ENCODE results near the gene REM1. TPM values are rescaled to one million over a fixed set of nuclear protein-coding genes. Genes with fewer than 3 reads are reported as not detected.
"Not testable (repeated sequence)": the region's sequence is repeated elsewhere in the genome, so short reads cannot be mapped to it uniquely, and the experiment has no call there.

REM1 gene
- total RNA-seq, 1 experiment from 2014 or later = not detected

DNA sequence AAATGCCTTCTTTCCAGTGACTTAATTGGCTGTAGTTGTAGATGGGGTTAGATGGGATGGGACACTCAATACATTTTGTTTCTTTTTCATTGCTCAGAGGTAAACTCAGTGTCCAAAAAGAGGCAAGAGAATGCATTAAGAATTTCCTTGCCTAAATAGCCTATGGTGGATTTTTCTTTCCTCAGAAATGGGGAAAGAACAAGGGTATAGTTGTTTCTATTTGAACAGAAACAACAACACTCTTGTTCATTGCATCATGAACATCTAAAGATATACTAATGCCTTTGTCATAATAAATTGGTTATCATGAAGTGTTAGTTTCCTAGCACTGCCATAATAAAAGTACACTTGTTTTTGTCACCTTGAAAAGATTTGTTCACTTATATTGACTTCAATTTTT is 49.3 kb upstream of the REM1 start:
- no TSS peak for BruUV-seq (replicated peaks)
- Histone ChIP-seq H3K36me3 (ENCODE audit: control insufficient read depth in 1 of 2, insufficient read depth in 2 of 2, low read length in 2 of 2) (no peaks in the 10 kb centered on the region), H3K9ac (ENCODE audit: low read length) (no peak overlapping the region), H3K4me1 (ENCODE audit: control insufficient read depth in 1 of 2, insufficient read depth in 2 of 2, low read length in 2 of 2) (no peaks in the 10 kb centered on the region), H3K9me3 (ENCODE audit: control insufficient read depth in 1 of 2, insufficient read depth in 1 of 2, low read depth in 1 of 2, low read length in 2 of 2) (no peaks in the 10 kb centered on the region), H3K4me2 (ENCODE audit: low read length) (no peak overlapping the region), H3K79me2 (ENCODE audit: insufficient read depth, low read length) (no peaks in the 10 kb centered on the region), H2AFZ (ENCODE audit: low read depth, low read length, poor library complexity, severe bottlenecking) (no peak overlapping the region), H3K9me2 (ENCODE audit: insufficient read depth) (no peaks in the 10 kb centered on the region), H3K27me3 (ENCODE audit: insufficient read depth, low read length) (peaks cover 23% of the 10 kb centered on the region; the same call in 1 of the 2 replicates), H3K4me3 (replicated peaks in 1 of 2; ENCODE audit: low read depth in 1 of 2, low read length in 2 of 2) (no peak overlapping the region), H4K20me1 (ENCODE audit: insufficient read depth) (no peaks in the 10 kb centered on the region), H3K27ac (ENCODE audit: low read depth, low read length) (no peak overlapping the region)
- intact Hi-C loops (cut with micrococcal nuclease) = no loop called here
- DNase-seq (ENCODE audit: low read depth, low spot score) = no peak
- ChIA-PET POLR2A (no interaction called here), RAD21 (ENCODE audit: low non-redundant PET in 1 of 2, low total read pairs in 2 of 2, uncharacterized antibody in 2 of 2, unreplicated experiment in 2 of 2) (no interaction called here), CTCF (no interaction called here)
- TF ChIP-seq POLR2AphosphoS5 (IDR thresholded peaks at IDR 0.05; ENCODE audit: low read depth, low read length) (no peak), ZFX (IDR thresholded peaks at IDR 0.05) (no peak), EZH2phosphoT487 (IDR thresholded peaks at IDR 0.05; ENCODE audit: borderline replicate concordance) (no peak), SIN3A (IDR thresholded peaks at IDR 0.05; ENCODE audit: low read depth) (no peak), RAD21 (IDR thresholded peaks at IDR 0.05; ENCODE audit: low read depth) (no peak), FOSL1 (IDR thresholded peaks at IDR 0.05; ENCODE audit: low read depth) (no peak), POLR2A (IDR thresholded peaks at IDR 0.05; ENCODE audit: borderline replicate concordance, extremely low read depth, insufficient read depth, insufficient read length) (no peak), TCF7L2 (IDR thresholded peaks at IDR 0.05; ENCODE audit: borderline replicate concordance, extremely low read depth, insufficient read depth, insufficient read length) (no peak)
- TF ChIP-seq, protein P1, sequence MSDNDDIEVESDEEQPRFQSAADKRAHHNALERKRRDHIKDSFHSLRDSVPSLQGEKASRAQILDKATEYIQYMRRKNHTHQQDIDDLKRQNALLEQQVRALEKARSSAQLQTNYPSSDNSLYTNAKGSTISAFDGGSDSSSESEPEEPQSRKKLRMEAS (IDR thresholded peaks at IDR 0.05) = no peak
- no peak for ATAC-seq

DNA sequence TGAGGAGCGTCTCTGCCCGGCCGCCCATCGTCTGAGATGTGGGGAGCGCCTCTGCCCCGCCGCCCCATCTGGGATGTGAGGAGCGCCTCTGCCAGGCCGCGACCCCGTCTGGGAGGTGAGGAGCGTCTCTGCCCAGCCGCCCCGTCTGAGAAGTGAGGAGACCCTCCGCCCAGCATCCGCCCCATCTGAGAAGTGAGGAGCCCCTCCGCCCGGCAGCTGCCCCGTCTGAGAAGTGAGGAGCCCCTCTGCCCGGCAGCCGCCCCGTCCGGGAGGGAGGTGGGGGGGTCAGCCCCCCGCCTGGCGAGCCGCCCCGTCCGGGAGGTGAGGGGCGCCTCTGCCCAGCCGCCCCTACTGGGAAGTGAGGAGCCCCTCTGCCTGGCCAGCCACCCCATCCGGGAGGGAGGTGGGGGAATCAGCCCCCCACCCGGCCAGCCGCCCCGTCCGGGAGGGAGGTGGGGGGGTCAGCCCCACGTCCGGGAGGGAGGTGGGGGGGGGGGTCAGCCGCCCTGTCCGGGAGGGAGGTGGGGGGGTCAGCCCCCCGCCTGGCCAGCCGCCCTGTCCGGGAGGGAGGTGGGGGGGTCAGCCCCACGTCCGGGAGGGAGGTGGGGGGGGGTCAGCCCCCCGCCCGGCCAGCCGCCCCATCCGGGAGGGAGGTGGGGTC is 48.1 kb upstream of the REM1 start:
- BruUV-seq (replicated peaks); RAD21 ChIA-PET (ENCODE audit: low non-redundant PET in 1 of 2, low total read pairs in 2 of 2, uncharacterized antibody in 2 of 2, unreplicated experiment in 2 of 2); H3K4me3 ChIP-seq (replicated peaks in 1 of 2; ENCODE audit: low read depth in 1 of 2, low read length in 2 of 2); H3K27ac ChIP-seq (ENCODE audit: low read depth, low read length); H4K20me1 ChIP-seq (ENCODE audit: insufficient read depth); CTCF ChIA-PET; H3K9me3 ChIP-seq (ENCODE audit: control insufficient read depth in 1 of 2, insufficient read depth in 1 of 2, low read depth in 1 of 2, low read length in 2 of 2); H3K9ac ChIP-seq (ENCODE audit: low read length); H2AFZ ChIP-seq (ENCODE audit: low read depth, low read length, poor library complexity, severe bottlenecking); POLR2A ChIA-PET; H3K9me2 ChIP-seq (ENCODE audit: insufficient read depth); H3K4me2 ChIP-seq (ENCODE audit: low read length); ATAC-seq; H3K4me1 ChIP-seq (ENCODE audit: control insufficient read depth in 1 of 2, insufficient read depth in 2 of 2, low read length in 2 of 2); intact Hi-C loops (cut with micrococcal nuclease); H3K36me3 ChIP-seq (ENCODE audit: control insufficient read depth in 1 of 2, insufficient read depth in 2 of 2, low read length in 2 of 2); H3K79me2 ChIP-seq (ENCODE audit: insufficient read depth, low read length); DNase-seq (ENCODE audit: low read depth, low spot score): not testable (repeated sequence)
- peaks cover 18% of the 10 kb centered on the region; the same call in 1 of the 2 replicates for H3K27me3 ChIP-seq (ENCODE audit: insufficient read depth, low read length)

- ATAC-seq; DNase-seq (ENCODE audit: low read depth, low spot score); POLR2A ChIA-PET; H3K4me3 ChIP-seq (replicated peaks in 1 of 2; ENCODE audit: low read depth in 1 of 2, low read length in 2 of 2); H2AFZ ChIP-seq (ENCODE audit: low read depth, low read length, poor library complexity, severe bottlenecking); H3K79me2 ChIP-seq (ENCODE audit: insufficient read depth, low read length); H4K20me1 ChIP-seq (ENCODE audit: insufficient read depth); H3K9ac ChIP-seq (ENCODE audit: low read length); H3K4me1 ChIP-seq (ENCODE audit: control insufficient read depth in 1 of 2, insufficient read depth in 2 of 2, low read length in 2 of 2); H3K9me2 ChIP-seq (ENCODE audit: insufficient read depth); BruUV-seq (replicated peaks); H3K27ac ChIP-seq (ENCODE audit: low read depth, low read length); RAD21 ChIA-PET (ENCODE audit: low non-redundant PET in 1 of 2, low total read pairs in 2 of 2, uncharacterized antibody in 2 of 2, unreplicated experiment in 2 of 2); CTCF ChIA-PET; H3K36me3 ChIP-seq (ENCODE audit: control insufficient read depth in 1 of 2, insufficient read depth in 2 of 2, low read length in 2 of 2); intact Hi-C loops (cut with micrococcal nuclease); H3K9me3 ChIP-seq (ENCODE audit: control insufficient read depth in 1 of 2, insufficient read depth in 1 of 2, low read depth in 1 of 2, low read length in 2 of 2); H3K4me2 ChIP-seq (ENCODE audit: low read length): not testable (repeated sequence)
- H3K27me3 ChIP-seq (ENCODE audit: insufficient read depth, low read length) = peaks cover 14% of the 10 kb centered on the region; the same call in 1 of the 2 replicates
Observed at GRCh38 chr20:31427576-31427975, 47.5 kb upstream of the REM1 start.
